ENCODE measurements around the gene GH2.
"Not testable (repeated sequence)": the region's sequence is repeated elsewhere in the genome, so short reads cannot be mapped to it uniquely, and the experiment has no call there.

DNA sequence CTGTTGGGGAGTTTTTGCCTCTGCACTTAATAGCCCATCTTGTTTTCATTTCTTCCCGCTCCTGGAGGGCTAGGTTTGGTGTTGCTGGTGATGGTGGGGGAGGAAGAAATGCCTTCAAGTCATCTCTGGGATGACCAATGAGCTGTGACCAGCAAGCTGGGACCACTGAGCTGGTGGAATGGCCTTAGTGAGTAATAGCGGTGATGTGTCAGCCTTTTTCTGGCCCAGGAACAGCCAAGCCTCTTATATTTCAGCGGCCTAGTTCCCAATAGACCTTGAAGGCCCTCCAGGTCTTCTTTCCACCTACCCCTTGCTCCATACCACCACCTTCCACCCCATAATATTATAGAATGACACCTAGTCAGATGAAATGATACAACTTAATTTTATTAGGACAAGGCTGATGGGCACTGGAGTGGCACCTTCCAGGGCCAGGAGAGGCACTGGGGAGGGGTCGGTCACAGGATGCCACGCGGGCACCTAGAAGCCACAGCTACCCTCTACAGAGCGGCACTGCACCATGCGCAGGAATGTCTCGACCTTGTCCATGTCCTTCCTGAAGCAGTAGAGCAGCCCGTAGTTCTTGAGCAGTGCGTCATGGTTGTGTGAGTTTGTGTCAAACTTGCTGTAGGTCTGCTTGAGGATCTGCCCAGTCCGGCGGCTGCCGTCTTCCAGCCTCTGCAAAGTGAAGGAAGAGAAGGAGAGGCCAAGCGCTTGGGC lies 9.9 kb downstream of the GH2 start:
- not testable (repeated sequence) for TF ChIP-seq EZH2 (IDR thresholded peaks at IDR 0.05; ENCODE audit: insufficient read depth, poor library complexity, severe bottlenecking); EZH2phosphoT487 (IDR thresholded peaks at IDR 0.05; ENCODE audit: insufficient read depth, low read depth)
